HG03095 (cell line): ENCODE data around the gene RUNX3.
"Not testable (repeated sequence)": the region's sequence is repeated elsewhere in the genome, so short reads cannot be mapped to it uniquely, and the experiment has no call there.

ENCODE experiments used
- ATAC-seq: cut with Tn5 transposase; IDR thresholded peaks from one replicate; pipeline ENCODE4 v1.9.1; 2021; ENCODE audit warnings: moderate library complexity; ENCODE audit not compliant: unreplicated experiment

The RUNX3 gene

GRCh38 chr1:24903011-24903461 is 27.0 kb downstream of the RUNX3 start:
- ATAC-seq = no peak

GRCh38 chr1:24902471-24902891 is 27.6 kb downstream of the RUNX3 start:
- no peak for ATAC-seq

GRCh38 chr1:24901791-24902470 is 28.1 kb downstream of the RUNX3 start:
- no peak for ATAC-seq

GRCh38 chr1:24900985-24901781 is 28.9 kb downstream of the RUNX3 start:
- ATAC-seq = no peak

GRCh38 chr1:24900486-24900849 is 29.6 kb downstream of the RUNX3 start:
- ATAC-seq = no peak

GRCh38 chr1:24899581-24900485 is 30.2 kb downstream of the RUNX3 start:
- no peak for ATAC-seq

- ATAC-seq = no peak
These were observed 31.1 kb downstream of the RUNX3 start for GRCh38 chr1:24898909-24899439.

- no peak for ATAC-seq
These were observed 31.7 kb downstream of the RUNX3 start for GRCh38 chr1:24898152-24898908.

GRCh38 chr1:24897263-24898151 is 32.6 kb downstream of the RUNX3 start:
- no peak for ATAC-seq

GRCh38 chr1:24896596-24897262 is 33.3 kb downstream of the RUNX3 start:
- no peak for ATAC-seq

- ATAC-seq = no peak
These were observed 33.9 kb downstream of the RUNX3 start for GRCh38 chr1:24896176-24896575.

GRCh38 chr1:24895511-24895910 is 34.6 kb downstream of the RUNX3 start:
- ATAC-seq = no peak

GRCh38 chr1:24894002-24894401 is 36.1 kb downstream of the RUNX3 start:
- no peak for ATAC-seq

- ATAC-seq = no peak
These were observed 36.6 kb downstream of the RUNX3 start for GRCh38 chr1:24893431-24893830.

GRCh38 chr1:24892188-24893153 is 37.6 kb downstream of the RUNX3 start:
- ATAC-seq = no peak

- not testable (repeated sequence) for ATAC-seq
These were observed 38.7 kb downstream of the RUNX3 start for GRCh38 chr1:24891367-24891766.

- ATAC-seq = no peak
These were observed 39.2 kb downstream of the RUNX3 start for GRCh38 chr1:24890887-24891286.
